DMS153 (cell line): ENCODE measurements around the gene UGT1A7.
"Not testable (repeated sequence)": the region's sequence is repeated elsewhere in the genome, so short reads cannot be mapped to it uniquely, and the experiment has no call there.

Experiments used
- DNase-seq: peaks from one replicate; lab custom pipeline; 2025; lab: John Stamatoyannopoulos, UW

The UGT1A7 gene

DNA sequence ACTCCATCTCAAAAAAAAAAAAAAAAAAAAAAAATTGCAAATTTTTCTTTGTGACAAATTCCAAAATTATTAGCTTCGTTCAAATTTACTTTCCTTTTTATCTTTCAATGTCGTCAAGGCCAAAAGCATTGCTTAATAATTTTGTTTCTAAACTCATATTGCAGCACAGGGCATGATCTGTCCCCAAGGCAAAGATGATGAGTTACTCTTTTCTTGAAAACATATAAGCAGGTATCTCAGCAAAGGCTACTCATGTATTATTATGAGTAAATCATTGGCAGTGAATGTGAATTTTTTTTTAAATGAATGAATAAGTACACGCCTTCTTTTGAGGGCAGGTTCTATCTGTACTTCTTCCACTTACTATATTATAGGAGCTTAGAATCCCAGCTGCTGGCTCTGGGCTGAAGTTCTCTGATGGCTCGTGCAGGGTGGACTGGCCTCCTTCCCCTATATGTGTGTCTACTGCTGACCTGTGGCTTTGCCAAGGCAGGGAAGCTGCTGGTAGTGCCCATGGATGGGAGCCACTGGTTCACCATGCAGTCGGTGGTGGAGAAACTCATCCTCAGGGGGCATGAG is at the start of gene UGT1A7:
UGT1A7 (plus strand) TSS at position 381 of the 579 bp plus-strand sequence; CDS start at position 418, 37 bp downstream.
- DNase-seq, result no peak

- not testable (repeated sequence) for DNase-seq
Measured at GRCh38 chr2:233636306-233636705, 45.4 kb upstream of the UGT1A7 start, which contains the start of gene UGT1A10. TSS of gene UGT1A10 (plus strand) at chr2:233636448. CDS start at chr2:233636523, 75 bp downstream.

- no peak for DNase-seq
Measured at GRCh38 chr2:233638836-233639235, 42.9 kb upstream of the UGT1A7 start.

GRCh38 chr2:233639860-233640259 is 41.8 kb upstream of the UGT1A7 start:
- no peak for DNase-seq

- DNase-seq, result no peak
Measured at GRCh38 chr2:233643128-233643527, 38.6 kb upstream of the UGT1A7 start.

DNA sequence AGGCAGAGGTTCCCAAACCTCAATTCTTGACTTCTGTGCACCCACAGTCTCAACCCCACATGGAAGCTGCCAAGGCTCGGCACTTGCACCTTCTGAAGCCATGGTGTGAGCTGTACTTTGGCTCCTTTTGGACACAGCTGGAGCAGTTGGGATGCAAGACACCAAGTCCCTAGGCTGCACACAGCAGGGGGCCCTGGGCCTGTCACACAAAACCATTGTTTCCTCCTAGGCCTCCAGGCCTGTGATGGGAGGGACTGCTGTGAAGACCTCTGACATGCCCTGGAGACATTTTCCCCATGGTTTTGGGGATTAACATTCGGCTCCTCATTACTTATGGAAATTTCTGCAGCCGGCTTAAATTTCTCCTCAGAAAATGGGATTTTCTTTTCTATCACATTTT is 35.7 kb upstream of the UGT1A7 start:
- not testable (repeated sequence) for DNase-seq

DNA sequence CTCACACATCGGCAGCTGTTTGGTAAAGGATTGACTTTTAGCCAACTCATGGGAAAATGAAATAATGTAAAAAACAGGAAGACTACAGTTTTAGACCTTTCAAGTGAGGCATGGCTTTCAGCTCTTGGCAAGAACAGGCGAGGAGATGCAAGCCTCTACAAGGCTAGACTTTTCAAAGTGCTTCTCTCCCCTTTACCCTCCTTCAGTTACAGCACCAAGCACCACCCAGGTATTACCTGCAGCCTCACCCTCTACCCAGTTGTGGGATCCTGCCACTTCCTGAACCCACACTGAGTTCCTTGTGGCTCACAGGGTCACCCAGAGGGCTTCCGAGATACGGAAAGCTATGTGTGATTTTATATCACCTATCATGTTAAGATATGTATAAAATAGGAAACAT is 30.7 kb upstream of the UGT1A7 start:
- DNase-seq, result no peak

DNA sequence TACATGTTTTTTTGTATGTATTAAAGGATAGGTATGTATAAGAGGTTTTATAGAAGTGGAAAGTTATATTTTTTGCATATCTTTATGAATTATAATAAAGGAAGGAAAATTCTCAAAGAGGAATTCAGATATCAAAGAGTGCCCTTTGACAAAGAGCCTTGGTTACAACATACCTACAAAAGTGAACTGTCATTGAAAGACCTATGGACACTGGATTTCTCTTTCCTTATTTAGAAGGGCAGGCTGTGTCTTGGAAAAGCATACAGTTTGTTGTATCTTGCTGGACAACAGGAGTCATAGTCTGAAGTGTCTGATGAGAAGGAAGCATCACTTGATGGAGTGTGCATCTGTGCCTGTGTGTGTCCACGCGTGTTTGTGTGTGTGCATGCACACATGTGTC is 30.3 kb upstream of the UGT1A7 start:
- DNase-seq, result no peak

- no peak for DNase-seq
Measured at GRCh38 chr2:233654501-233654900, 27.2 kb upstream of the UGT1A7 start.

GRCh38 chr2:233655043-233655442 is 26.7 kb upstream of the UGT1A7 start:
- no peak for DNase-seq

- DNase-seq, result not testable (repeated sequence)
Measured at GRCh38 chr2:233655943-233656342, 25.8 kb upstream of the UGT1A7 start.

GRCh38 chr2:233656443-233656842 is 25.3 kb upstream of the UGT1A7 start:
- DNase-seq, result no peak

- no peak for DNase-seq
Measured at GRCh38 chr2:233658610-233659009, 23.1 kb upstream of the UGT1A7 start.

DNA sequence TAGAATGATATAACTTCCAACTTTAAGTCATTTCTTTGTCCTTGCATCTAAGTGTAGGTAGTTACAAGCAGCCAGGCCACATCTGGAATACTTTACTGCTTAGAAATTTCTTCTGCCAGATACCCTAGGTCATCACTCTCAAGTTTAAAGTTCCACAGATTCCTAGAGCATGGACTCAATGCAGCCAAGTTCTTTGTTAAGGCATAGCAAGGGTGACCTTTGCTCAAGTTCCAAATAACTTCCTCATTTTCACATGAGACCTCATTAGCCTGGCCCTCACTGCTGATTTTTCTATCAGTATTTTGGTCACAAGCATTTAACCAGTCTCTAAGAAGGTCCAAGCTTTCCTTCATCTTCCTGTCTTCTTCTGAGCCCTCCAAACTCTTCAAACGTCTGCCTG is 17.8 kb upstream of the UGT1A7 start:
- DNase-seq, result no peak

DNA sequence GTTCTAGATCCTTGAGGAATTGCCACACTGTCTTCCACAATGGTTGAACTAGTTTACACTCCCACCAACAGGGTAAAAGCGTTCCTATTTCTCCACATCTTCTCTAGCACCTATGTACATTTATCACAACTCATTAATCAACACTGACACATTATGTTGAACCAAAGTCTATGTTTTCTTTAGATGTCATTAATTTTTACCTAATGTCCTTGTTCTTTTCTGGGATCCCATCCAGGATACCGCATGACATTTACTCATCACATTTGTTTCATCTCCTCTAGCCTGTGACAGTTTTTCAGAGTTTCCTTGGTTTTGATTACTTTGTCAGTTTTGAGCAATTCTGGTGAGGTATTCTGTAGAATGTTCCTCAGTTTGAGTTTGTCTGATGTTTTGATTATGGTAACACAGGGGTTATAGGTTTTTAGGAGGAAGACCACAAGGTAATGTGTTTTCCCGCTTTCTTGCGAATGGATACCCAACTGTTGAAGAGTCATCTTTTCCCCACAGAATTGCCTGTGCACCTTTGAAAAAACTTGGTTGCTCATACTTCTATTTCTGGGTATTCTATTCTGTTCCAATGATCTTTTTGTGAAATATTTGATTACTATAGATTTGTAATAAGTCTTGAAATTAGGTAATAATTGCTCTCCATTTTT is 13.0 kb upstream of the UGT1A7 start:
- no peak for DNase-seq

DNA sequence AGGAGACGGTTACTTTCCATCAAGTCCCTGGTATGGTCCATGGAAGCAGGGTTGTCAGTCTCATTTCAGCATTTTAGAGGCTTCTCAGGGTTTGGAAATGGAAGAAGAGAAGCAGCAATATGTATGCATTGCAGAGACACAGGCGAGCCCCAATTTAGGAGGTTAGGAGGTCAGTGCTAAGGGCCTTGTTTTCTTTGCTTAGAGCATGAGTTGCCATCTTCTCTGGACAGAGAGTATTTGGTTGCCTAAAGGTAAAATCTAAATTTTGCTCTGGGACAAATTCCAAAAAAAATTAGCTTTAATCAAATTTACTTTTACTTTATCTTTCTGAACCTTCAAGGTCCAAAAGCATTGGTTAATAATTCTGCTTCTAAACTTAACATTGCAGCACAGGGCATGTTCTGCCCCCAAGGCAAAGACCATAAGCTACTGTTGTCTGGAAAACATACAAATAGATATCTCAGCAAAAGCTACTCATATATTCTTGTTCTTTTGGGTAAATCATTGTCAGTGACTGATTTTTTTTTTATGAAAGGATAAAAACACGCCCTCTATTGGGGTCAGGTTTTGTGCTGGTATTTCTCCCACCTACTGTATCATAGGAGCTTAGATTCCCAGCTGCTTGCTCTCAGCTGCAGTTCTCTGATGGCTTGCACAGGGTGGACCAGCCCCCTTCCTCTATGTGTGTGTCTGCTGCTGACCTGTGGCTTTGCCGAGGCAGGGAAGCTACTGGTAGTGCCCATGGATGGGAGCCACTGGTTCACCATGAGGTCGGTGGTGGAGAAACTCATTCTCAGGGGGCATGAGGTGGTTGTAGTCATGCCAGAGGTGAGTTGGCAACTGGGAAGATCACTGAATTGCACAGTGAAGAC is 10.2 kb upstream of the UGT1A7 start, which contains the start of gene UGT1A9:
UGT1A9 (plus strand) TSS at position 609 of the 872 bp plus-strand sequence; CDS start at position 646, 37 bp downstream.
- DNase-seq, result no peak

GRCh38 chr2:233672886-233673285 is 8.8 kb upstream of the UGT1A7 start:
- DNase-seq, result no peak

DNA sequence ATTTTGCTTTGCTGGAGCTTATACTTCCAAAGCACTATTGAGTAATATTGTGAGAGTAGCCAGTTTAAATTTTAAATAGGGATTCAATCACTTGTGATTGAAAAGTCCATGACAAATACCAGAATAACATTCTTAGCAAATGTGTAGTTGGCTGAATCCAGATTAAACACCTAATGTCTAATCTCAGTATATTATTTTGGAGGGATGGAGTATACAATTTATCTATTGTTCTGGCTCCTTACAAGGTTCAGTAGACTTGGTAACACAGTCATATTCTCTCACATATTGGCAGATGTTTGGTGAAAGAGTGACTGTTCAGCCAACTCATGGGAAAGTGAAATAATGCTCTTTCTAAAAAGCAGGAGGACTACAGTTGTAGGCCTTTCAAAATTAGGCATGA is 7.8 kb upstream of the UGT1A7 start:
- DNase-seq, result no peak

DNA sequence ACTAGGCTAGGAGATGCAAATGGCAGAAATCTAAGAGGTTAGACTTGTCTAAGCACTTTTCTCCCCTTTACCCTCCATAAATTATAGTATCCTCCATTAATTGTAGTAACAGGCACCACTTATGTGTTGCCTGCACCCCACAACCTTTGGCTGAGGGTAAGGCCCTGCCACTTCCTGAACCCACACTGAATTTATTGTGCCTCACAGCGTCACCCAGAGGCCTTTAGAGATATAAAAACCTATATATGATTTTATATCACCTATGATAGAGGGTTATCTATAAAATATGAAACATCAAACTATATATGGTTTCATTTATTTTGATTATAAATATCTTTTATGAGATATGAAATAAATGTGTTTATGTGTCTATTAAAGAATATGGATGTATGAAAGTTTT is 7.4 kb upstream of the UGT1A7 start:
- no peak for DNase-seq

- DNase-seq, result no peak
Measured at GRCh38 chr2:233674995-233675394, 6.7 kb upstream of the UGT1A7 start.

GRCh38 chr2:233676046-233676445 is 5.7 kb upstream of the UGT1A7 start:
- no peak for DNase-seq

DNA sequence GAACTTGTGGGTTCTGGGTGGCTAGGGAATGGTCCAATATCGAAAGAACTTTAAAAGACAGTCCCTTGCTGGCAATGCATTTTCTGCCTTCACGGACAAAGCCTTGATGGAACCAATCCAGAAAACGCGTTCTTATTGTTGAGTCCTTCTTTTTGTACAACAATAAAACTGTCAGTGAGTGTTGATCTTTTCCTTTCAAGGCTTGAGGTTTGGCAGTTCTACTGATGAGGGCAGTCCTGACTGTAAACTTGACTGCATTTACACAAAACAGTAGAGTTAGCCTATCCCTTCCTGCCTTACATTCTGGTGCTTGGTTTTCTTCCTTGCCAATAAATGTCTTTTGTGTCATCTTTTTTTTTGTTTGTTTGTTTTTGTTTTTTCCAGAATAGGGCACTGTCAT is 2.5 kb upstream of the UGT1A7 start:
- no peak for DNase-seq
